Measurements from ENCODE around the gene STRA6. TPM values are rescaled to one million over a fixed set of nuclear protein-coding genes. Genes with fewer than 3 reads are reported as not detected.

STRA6 gene
- total RNA-seq, 1 donor, result under 0.01 TPM

DNA sequence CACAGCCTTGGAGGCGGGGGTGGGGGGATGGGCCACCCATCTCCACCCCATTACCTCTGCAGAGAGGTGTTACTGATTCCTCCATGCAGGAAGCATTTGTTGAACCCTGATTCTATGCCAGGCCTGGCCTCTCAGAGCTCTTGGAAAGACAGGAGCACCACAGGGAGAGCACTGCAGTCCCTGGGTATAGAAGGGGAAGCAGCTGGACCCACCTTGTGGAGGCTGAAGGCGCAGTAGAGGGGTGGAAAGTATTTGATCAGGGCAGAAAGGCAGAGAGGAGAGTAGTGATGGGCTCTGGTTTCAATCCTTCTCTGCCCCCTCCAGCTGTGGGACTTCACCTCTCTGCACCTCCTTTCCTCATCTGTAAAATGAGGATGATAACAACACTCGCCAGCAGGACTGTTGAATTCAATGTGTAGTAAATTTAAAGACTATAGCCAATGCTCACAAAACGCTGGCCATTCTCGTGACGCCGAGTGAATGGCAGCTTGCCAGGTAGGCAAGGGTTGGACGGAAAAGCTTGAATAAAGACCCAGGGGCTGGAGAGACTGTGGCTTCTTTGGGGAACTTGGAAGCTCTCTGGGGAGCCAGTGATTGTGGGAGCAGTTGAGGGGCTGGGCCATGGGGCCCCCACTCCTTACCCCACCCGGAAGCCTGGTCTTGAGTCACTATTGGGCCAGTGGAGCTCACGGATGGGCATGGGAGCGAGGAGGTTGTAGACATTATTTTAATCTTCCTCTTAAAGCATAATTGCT, 25.6 kb upstream of the STRA6 start:
- DNase-seq (ENCODE audit: low read depth in 2 of 3, low spot score in 2 of 3), result no peak

DNA sequence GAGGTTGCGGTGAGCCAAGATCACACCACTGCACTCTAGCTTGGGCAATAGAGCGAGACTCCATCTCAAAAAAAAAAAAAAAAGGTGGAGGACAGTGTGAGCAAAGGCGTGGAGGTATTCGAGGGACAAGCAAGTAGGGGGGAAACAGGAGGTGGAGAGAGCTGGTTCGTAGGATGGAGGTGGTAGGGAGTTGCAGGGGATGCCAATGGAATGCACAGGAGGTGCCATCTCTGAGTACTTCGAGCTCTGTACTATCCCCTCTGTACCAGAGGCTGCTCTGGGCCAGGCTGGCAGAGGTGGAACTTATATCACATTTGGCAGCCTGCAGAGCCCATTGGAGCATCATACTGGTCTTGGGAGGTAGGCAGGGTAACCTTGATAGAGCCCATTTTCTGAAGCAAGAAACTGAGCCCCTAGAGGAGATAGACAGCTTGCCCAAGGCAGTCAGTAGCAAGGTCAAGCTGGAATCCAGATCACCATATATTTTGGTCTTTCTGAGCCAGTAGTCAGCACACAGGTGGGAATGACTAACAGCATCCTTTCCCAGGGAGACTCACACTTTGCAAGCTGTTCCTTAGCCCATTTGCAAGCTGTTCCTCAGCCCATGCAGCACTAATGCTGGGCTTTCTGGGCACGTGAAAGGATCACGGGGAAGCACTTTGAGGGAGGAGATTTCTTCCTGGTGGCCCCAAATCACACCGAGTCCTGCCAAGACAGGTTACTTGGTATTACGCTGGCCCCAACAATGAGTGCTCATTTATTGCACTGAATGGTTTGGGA, 24.4 kb upstream of the STRA6 start:
- no peak for DNase-seq (ENCODE audit: low read depth in 2 of 3, low spot score in 2 of 3)

DNA sequence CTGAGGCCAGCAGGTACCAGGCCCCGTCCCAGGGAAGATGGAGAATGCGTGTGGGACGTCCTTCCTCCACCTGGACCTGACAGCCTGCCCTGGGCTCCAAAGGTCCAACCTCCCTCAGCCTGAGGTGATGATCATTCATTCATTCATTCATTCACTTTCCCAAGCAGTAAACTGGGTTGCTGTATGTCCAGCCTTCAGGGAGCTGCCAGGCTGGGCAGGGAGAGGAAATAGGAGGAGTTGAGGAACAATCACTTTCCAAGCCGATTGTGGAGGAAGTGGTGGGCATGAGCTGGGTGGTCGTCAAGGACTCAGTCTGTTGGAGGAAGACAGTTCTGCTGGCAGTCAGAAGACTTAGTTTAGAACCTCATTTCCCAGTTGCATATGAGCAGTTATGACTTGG, 23.3 kb upstream of the STRA6 start:
- no peak for DNase-seq (ENCODE audit: low read depth in 2 of 3, low spot score in 2 of 3)

DNA sequence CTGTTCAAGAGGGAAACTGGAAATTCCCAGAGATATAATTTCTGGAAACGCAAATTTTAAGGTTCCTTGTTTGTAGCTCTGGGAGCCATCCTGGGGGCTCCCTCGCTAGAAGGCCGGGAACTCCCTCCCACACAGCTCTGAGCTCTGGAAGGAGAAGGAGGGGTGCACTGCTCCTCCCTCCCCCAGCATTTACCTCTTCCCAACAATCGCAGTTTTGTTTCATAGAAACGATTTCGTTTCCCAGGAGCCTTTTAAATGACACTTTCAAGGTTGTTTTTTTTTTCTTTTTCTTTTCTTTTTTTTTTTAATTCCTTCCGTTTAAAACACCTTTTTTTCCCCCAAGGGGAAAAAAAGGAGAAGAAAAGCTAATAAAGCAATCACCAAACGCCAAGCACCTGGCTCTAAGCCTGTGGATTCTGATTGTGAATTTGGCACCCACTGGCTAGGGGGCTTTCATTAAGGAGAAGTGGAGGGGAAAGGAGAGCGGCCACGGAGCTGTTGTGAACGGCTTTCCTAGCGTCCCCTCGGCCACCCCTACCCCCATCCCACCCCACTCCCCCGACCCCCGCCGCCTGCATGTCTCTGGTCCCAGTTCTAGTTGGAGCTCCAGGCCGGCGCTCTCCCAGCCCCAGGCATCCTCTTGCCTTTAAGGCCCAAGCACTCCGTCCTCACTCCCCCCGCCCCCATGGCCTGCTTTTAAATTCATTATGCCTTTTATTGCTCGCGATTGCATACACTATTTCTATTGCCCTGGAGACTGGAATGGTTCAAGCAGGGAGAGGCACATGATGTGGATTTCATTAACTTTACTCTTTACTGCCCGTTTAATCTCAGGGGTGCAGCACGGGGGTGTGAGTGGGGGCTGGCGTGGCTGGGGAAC, 19.9 kb upstream of the STRA6 start:
- DNase-seq (ENCODE audit: low read depth in 2 of 3, low spot score in 2 of 3), result no peak

DNA sequence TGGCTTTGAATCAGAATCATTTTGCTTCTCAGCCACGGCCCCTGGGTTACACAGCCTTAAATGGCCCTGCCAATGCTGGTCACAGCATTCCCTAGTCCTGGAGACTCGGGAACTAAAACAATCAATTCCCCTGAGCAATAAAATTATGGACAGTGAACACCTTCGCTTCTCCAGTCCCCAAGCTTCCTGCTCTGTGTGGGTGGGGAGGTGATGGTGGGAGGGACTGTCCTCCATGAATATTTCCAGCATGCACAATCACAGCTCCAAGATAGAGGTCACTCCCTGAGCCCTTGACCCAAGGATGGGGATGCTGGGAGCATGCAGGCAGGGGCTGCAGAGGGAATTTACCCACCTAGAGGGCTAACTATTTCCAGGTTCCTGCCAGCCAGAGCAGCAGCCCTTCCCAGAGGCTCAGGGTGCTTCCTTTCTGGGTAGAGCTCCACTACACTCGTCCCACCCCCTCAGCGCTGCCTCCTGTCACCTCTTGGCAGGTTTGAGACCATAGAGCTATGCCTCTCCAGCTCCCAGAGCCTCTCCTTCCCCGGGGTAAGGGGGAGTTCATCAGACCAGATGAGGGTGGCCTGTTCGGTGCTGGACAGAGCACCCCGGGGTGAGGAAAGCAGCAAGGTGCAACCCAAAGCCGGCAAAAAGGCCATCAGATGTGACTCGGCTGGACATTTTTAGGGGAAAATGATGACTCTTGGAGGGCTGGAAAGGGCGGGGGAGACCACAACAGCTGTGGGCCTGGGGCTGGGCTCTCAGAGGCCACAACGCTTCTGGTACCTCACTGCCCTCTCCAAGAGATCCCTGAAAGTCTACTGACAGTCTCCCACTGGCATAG, 19.0 kb upstream of the STRA6 start:
- DNase-seq (ENCODE audit: low read depth in 2 of 3, low spot score in 2 of 3), result no peak

DNA sequence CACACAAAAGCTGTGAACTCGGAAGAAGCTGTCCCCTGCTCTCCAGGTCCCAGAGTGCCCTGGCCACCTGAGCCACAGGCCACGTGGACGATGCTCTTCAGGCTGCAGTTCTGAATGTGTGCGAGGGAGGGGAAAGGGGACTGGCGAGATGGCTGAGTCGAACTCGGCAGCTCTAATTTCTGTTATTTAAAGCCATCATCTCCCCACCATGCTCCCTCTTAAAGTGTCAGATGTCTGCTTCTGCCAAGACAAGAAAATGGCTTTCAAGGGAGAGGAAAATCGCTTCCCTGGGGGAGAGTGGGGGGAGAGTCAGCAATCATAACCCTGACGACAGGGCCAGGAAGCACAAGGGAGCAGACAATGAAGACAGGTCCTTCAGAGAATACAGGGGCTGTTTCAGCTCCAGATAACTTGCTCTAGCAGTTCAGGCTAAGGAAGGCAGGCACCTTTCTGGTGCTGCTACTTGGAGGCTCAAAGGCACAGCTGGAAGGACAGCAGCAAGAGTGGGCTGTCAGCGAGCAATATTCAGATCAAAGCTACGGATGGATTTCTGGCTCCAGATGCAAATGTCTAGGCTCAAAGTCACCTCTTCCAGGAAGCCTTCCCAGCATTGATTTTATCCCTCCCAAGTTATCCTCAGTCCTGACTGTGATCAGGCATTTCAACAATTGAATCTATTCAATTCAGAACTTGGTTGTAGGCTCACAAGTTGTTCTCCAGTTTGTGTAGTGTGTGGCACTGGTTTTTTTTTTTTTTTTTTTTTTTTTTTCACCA, 18.1 kb upstream of the STRA6 start:
- DNase-seq (ENCODE audit: low read depth in 2 of 3, low spot score in 2 of 3), result no peak

DNA sequence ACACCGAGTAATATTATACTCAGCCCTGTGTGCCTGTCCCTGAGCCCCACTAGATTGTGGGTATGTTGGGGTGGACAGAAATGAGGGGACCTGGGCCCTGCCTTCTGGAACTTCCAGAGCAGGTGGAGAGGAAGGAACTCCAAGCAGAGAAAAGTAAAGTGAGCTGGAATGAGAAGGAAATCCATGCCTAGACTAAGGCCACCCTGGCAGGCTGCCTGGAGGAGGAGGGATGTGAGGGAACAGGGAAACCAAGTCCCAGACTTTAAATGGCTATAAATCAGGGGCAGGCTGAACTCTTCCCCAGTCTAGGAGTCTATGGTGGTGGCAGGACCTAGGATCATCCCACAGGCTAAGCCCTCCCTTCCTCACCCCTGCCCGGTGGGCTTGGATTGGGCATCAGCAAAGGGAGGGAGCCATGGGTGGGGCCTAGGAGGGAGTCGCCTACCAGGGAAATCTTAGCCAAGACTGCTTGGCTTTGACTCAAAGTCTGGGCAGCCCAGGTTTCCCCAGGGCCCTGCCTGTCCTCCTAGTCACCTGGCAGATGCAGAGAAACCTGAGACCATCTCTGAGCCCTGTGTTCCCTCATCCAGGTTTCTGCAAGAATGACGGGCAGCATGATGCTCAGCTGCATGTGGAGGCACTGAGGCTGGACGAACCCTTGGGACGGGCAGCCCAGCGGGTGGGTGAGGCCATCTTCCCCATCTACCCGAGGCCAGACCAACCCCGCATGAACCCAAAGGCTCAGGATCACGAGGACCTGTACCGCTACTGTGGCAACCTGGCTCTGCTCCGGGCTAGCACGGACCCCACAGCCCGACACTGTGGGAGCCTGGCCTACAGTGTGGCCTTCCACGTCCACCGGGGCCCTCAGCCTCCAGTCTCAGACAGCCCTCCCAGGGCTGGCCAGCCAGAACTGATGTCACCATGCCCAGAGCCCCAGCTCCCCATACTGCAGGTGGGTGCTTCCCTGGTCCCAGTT, 15.6 kb upstream of the STRA6 start:
- DNase-seq (ENCODE audit: low read depth in 2 of 3, low spot score in 2 of 3), result no peak

DNA sequence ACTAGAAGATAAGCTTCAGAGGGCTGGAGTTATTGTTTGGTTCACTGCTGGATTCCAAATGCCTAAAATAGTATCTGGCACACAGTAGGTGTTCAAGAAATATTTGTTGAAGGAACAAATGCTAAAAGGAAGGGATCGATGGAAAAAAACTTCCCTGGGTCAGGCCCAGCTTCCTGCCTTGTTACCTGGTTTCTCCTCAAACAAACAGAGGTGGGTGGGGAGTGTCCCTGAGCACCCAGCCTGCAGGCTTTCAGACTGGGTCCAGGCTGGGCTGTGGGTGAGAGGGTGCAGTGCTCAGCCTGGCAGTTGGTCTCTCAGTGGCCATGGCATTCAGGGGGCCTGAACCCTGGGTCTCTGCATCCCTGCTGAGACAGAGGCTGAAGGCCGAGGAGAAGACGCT, 14.4 kb upstream of the STRA6 start:
- no peak for DNase-seq (ENCODE audit: low read depth in 2 of 3, low spot score in 2 of 3)

DNA sequence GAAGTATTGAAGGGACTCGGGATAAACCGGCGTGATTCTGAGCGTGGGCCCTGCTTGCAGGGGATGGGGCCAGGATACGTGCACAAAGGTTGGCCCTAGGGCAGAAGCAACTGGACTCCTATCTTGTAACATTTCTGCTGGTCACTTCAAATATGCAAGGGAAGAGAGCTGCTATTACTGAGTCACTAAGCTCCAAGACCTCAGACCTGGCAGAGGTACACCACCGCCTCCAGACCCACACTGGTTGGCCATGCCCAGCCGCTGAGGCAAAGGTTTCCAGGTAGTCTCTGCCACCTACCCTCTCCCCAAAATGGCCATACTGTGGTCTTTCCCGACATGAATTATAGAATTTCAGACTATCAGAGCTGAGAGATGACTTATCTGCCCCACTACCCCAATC, 13.4 kb upstream of the STRA6 start:
- no peak for DNase-seq (ENCODE audit: low read depth in 2 of 3, low spot score in 2 of 3)

DNA sequence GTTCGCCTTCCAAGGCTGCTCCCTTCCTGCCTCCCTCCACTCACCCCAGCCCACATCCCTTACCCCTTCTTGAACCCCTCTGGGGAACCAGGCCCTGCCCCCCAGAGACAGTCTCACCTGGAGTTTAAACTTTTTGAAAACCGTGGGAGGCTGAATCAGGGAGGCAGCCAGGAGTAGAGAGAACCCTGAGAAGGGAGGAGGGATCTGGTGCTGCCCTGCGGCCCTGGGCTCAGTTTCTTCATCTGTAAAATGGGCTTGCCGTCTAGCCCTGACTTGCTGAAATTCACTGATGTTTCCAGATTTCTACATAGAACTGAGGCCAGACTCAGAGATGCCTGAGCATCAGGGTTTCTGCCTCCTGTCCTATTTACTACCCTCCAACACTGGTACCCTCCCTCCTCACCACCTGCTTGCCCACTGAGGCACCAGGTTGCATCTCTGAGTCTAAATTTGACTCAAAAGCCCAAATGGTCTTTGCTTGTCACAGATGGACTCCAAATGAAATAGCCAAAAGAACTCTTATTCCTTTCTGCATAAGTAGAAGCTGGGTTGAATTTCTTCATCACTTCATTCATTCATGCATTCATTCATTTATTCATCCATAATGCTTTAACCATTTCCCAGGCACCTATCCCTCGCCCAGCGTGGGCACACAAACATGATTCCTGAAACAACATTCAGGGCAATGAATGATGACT, 11.9 kb upstream of the STRA6 start:
- DNase-seq (ENCODE audit: low read depth in 2 of 3, low spot score in 2 of 3), result no peak

DNA sequence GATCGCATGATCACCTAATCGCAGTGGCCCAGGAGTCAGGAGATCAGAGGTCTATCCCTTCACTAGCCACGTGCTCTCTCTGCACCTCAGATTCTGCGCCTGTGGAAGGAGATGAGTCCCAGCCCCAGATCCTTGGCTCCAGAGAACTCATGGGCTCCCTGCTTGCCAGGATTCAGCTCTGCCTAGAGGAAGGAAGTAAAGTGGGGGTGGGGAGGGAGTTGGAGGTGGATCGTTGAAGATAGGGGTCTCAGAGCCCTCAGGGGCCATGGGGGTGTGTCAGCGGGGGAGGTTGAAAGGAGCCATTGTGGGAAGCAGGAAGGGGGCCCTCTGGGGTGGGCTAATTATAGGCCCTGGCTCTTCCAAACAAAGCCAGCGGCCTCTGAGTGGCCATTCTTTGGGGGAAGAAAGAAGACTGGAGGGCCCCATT, 11.3 kb upstream of the STRA6 start:
- DNase-seq (ENCODE audit: low read depth in 2 of 3, low spot score in 2 of 3), result no peak

DNA sequence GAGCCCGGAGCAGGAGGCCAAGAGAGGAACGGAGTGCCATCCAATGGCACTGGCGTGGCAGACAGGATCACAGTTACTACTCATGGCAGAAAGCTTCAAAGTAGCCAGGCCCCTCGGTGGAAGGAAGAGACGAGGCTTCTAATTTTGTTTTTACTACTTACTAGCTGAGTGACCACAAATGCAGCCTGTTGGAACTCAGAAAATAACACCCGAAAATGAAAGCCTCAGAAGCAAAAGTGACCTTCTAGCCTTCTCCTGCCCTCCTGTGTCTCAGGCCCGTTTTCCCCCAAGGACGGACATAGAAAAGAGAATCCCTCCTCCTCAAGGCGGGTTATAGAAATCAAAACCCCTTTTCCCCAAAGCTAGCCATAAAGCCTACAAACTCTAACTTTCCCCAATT, 9.9 kb upstream of the STRA6 start:
- DNase-seq (ENCODE audit: low read depth in 2 of 3, low spot score in 2 of 3), result no peak

DNA sequence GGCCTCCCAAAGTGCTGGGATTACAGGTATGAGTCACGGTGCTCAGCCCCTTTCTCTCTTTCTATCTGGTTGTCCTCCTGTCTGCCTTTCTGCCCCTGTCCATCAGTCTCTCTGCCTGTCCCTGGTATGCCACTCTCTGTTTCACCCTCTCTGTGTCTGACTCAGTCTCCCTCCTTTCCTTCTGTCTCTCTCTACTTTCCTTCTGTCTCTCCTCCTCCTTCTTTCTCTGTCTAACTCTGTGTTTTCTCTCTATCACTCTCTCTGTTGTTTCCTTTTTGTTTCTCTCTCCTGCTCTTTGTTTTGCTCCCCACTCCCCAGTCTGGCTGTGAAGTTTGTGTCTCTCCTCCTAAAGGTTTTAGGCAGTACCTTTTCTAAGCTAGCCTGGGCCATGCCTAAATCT, 9.1 kb upstream of the STRA6 start:
- no peak for DNase-seq (ENCODE audit: low read depth in 2 of 3, low spot score in 2 of 3)

DNA sequence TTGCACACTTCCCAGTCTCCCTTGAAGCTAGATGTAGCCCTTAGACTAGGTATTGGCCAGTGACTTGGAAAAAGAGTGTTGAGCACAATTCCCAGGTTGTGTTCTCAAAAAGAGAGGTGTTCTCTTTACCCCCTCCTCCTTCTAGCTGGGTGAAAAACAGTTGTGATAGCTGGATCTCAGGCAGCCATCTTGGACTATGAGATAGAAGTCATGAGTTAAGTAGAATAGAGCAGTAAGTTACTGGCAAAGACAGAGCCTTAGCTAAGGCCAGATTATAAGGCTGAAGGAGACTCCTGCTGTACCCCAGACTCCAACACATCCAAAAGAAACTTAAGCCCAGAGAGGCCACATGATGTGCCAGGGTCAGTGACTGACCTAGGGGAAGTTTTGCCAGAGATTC, 8.1 kb upstream of the STRA6 start:
- DNase-seq (ENCODE audit: low read depth in 2 of 3, low spot score in 2 of 3), result no peak

DNA sequence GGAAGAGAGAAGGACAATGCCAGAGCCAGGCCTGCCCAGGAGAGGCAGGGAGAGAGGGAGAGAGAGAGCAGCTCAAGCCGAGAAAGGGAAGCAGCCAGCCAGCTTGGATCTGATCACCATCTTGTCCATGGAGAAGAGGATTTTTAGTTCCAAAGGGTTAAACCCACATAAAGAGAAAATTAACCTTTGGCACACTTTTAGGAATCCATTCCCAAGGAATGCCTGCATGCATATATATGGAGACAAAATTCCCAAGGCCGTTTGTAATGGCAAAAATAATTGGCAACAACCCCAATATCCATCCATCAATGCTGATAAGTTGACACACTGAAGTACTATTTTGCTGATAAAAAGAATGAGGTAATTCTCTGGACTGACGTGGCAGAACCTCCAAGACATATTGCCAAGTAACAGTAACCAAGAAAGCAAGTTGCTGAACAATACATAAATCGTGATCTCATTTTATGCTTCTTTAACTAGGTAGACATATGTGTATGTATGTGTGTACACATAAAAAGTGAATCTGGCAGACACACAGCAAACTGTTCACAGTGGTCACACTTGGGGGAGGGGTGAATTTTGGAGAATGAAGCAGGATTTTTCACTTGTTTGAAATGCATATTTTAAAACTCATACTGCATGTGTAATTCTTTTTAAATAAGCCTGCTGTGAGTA, 7.5 kb upstream of the STRA6 start:
- DNase-seq (ENCODE audit: low read depth in 2 of 3, low spot score in 2 of 3), result no peak

DNA sequence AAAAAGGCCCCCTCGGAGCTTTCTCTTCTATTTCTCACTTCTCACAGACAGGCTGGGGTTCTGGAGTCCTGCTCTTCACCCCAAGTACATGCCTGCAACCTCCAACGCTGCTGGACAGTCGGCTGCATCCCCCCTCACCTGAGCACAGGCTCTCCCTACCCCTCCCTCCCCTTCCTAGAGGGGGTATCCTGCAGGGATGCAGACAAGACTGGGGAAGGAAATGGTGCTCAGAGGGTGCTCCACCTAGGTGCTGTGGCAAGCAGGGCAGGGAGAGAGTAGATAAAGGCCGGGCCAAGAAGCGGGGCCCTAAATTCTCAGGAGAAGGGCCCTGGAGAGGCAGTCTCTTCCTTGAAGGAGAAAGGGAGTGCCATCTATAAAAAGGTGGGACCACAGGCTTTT, 7.0 kb upstream of the STRA6 start:
- no peak for DNase-seq (ENCODE audit: low read depth in 2 of 3, low spot score in 2 of 3)

DNA sequence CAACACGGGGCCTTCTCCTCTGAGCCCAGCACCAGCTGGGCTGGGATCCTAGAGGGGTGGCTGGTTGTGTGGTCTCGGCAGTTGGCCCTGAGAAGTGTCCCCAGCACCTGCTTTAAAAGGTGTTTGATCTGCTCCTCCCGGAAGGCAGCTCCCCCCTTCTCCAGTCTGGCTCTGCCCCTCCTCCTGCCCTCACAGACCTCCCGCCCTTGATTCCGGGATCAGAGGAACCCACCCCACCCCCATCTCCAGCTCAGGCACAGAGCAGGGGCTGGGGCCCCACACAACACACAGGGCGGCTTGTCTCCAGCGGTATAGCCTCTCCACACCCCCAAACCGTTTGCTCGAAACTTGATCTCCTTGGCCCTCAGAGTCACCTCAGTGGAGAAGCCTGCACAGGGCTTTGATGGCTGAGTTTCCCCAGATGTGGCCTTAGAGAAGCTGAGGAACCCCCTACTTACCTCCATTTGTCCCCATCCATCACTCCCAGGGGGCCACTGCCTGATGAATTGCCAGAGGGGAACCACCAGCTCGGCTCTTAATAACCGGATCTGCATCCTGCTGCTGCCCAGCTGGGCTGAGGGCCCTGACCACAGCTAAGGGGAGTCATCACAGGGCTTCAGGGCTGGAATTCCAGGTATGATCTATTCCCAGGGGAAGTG, 6.4 kb upstream of the STRA6 start:
- no peak for DNase-seq (ENCODE audit: low read depth in 2 of 3, low spot score in 2 of 3)

Measured in hematopoietic multipotent progenitor cell (in vitro differentiated cells).